Stimulated activated CD4-positive, alpha-beta T cell treated with anti-CD3 and anti-CD28 coated beads, Interleukin-15, amount 100 ng/mL, for 1 hour (primary cell): ENCODE measurements around the gene DDAH2.
A peak's percentile ranks its signal among the peaks of the same experiment; 100 is the strongest.

Experiments used
- DNase-seq, 2 donors: peaks; one replicate each; pipeline ENCODE4 v3.0.0-alpha.2; 2020; ENCODE audit warnings: low read depth in 1 of 2, low spot score in 1 of 2

DDAH2 gene

DNA sequence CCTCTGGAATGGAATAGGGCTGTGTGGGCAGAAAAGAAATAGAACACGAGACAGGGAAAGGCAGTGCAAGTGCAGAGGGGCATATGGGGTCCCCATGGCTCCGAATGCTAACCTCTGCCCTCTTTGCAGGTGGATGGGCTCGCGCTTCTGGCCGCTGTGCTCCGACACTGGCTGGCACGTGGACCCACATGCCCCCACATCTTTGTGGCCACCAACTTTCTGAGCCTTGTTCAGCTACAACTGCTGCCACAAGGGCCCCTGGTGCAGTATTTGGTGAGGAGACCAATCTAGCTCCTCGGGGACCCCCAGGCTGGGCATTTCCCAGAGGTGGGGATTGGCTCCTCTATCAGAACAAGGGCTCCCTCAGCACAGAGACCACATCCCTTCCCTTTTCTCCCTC is 32.2 kb upstream of the DDAH2 start:
- DNase-seq: no peak

DNA sequence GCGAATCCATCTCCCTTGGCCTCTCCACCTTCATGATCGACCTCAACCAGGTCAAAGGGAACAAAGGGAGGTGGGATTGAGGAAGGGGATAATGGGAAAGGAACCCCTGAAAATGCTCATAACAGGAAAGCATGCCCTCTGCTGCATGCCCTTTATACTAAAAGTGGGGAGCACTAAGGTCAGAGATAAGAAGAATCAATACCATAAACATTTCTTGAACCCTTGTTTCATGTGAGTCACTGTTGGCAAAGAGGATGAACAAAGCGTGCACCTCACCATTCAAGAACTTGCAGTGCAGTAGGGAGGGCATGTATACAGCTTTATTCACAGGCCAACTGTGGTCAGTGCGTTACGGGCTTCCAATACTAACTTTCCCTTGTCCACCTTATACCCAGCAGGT is 31.7 kb upstream of the DDAH2 start:
- DNase-seq: no peak

DNA sequence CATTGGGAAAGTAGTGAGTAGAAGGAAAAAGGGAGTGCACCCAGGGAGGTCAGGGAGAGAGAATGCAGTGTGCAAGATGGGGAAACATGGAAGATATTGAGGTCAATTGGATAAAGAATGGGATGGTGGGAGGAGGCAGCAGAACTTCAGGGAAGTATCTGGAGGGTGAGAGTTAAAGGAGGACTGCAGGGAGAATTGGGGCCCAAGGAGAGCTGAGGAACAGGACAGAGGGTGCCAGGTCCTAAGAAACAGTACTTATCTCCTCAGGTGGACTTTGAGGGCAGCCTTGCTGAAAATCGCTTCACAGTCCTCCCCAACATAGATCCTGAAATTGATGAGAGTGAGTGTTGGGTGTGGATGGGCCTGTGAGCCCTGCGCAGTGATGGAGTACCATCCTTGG is 29.2 kb upstream of the DDAH2 start:
- no peak for DNase-seq

DNA sequence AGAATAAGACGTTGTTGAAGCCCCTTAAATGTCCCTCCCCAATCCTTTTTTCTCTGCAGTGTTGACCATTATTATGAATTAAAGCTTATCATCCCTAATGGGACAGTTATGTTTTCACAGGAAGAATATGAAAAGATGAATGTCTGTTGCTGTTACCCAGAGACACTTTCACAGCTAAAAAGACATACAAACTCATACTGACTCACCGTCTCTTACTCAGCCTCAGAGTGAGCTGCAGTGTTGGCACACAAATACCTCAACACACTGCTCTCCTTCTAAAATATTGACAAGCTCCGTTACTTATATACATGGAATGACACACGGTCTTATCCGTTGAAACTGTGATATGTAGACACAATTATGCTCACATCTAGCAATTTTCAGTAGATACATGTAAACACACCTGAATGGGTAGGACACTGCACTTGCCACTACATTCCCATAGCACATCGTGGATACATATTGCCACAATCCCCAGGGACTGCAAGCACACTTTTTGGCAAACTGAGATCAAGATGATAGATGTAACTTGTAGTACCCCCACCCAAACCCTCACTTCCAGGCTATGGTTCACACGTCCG is 23.7 kb upstream of the DDAH2 start:
- no peak for DNase-seq

DNA sequence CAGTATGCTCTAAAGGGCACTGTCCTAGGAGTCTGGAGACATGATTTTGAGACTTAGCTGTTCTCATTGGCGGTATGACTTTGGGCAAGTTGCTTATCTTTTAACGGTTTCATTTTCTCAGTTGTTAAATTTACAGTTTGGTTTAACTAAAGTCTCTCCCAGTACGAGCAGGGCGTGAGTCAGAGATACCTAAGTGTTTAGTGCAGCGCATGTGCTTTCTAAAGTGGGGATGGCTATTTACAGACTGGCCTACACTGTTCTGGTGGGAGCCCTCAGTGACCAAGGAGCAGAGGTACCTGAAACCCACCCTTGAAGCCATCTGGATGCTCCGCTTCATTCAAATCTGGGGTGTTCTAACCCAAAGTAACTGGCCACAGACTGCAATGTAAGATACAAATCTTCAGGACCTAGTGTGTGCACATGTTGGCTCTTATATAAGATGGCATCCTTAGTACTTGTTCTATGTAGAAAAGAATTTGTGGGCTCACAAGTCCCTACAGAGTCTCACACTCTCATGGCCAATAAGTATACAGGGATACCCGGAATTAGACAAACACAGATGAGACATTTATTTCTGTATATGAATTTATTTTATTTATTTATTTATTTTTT is 21.4 kb upstream of the DDAH2 start:
- DNase-seq: no peak

DNA sequence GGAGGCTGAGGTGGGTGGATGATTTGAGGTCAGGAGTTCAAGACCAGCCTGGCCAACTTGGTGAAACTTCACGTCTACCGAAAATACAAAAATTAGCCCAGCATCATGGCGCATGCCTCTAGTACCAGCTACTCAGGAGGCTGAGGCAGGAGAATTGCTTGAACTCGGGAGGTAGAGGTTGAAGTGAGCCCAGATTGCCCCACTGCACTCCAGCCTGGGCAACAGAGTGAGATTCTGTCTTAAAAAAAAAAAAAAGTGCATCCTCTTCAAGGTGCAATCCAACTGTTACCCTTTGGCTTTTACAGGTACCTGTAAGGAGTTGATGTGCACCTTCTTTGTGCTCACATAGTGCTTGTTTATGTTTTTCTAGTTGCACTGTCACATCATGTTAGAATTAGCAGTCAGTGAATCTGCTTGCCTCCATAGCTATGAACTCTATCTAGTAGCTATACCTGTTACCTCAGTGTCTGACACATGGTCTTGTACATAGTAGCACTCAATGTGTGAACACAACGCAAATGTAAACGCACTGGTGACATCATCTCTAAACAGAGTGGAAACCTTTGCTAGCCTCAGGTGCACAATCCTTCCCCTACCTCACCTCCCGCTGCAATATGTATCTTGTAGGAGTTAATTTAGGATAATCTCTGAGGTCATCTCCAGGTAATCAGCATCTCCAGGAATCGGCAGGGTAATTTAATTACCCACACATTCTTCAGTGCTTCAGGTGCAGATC is 20.4 kb upstream of the DDAH2 start:
- DNase-seq: no peak

DNA sequence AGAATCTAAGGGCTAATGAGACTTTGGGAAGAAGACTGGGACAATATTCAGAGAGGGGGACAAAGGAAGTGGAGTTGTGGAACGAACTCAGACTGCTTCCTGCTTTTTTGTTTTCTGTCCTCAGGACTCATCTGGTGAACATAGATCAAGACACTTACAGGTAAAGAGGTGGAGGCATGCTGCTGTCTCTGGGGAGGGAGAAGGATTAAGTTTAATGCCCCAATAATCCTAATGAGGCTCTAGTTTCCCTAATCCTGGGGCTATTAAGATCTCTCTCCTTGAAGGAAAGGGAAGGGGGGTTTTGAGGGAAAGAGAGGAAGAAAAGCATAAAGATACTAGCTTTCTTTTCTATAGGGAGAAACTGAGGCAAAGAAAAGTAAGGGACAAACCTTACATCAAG is 15.3 kb upstream of the DDAH2 start:
- DNase-seq: no peak

DNA sequence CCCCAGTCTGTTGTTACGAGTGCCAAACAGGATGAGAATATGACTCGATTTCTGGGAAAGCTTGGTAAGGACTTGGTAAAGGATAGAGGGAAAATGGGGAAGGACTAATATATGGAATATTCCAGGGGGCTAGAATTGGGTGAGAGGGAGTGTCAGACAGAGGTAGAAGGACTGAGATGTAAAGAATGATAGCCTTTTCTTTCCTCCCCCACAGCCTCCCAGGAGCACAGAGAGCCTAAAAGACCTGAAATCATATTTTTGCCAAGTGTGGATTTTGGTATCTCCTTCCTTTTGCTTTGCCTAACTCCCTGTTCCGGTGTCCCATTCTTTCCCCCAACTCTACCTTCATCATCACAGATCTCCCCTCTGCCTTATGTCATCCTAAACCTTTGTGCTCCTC is 13.8 kb upstream of the DDAH2 start:
- DNase-seq: no peak

DNA sequence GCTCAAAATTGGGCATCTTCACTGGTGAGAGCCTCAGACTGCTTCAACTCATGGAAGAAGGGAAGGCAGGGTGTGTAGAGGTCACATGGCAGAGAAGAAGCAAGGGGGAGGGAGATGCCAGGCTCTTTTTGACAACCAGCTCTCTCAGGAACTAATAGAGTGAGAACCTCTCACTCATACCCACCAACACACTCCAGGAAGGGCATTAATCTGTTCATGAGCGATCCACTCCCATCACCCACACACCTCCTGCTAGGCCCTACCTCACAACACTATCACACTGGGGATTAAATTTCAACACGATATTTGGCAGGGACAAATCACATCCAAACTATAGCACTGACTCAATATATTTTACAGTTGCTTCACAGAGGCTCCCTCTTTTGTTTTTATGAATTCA is 12.7 kb upstream of the DDAH2 start:
- no peak for DNase-seq

DNA sequence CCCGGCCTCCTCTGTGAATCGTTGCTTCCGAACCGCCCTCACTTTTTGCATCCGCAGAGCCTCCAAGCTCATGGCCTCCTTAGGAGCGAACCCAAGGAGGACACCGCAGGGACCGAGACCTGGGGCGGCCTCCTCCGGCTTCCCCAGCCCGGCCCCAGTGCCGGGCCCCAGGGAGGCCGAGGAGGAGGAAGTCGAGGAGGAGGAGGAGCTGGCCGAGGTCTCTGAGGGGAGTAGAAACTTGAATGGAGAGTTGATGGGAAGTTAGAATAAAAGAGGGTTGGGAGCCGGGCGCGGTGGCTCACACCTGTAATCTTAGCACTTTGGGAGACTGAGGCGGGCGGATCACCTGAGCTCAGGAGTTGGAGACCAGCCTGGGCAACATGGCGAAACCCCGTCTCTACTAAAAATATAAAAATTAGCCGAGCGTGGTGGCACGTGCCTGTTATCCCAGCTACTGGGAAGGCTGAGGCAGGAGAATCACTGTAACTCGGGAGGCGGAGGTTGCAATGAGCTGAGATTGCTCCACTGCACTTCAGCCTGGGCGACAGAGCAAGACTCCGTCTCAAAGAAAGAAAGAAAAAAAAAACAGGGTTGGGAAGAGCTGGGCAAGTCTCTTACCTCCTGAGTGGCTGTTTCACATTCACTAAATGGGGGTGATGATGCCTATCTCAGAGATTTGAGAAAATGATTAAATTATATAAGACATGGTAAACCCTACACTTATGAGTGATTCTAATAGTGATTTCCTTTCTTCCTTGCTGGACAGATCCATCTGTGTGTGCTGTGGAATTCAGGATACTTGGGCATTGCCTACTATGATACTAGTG is 11.5 kb upstream of the DDAH2 start:
- no peak for DNase-seq

DNA sequence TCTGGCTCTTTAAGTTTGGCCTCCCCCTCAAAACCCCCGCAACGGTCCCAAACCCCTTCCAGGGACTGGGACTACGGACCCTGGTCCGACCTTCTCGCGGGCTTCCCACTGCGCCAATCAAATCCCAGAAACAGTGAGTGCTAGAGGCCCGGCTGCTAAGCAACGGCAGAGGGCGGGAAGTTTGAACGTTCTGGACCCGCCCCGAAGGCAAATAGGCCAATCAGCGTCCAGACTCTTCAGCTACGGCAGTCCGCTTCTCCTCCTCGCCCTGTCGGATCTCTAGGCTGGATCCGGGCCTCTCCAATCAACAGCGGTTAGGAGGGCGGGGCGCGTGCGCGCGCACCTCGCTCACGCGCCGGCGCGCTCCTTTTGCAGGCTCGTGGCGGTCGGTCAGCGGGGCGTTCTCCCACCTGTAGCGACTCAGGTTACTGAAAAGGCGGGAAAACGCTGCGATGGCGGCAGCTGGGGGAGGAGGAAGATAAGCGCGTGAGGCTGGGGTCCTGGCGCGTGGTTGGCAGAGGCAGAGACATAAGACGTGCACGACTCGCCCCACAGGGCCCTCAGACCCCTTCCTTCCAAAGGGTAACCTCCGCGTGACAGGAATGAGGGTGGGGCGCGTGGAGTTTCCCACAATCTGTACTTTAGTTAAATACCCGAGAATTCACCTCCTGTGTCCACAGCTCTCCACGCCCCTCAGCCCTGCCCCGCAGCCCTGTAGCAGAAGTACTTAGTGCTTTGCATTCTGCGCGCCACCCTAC is 10.7 kb upstream of the DDAH2 start, which contains the start of gene MSH5:
TSS of gene MSH5 (plus strand) at position 367 of the 758 bp plus-strand sequence. CDS start 462 bp downstream, outside the sequence.
- DNase-seq: peak; percentile 88 to 90

DNA sequence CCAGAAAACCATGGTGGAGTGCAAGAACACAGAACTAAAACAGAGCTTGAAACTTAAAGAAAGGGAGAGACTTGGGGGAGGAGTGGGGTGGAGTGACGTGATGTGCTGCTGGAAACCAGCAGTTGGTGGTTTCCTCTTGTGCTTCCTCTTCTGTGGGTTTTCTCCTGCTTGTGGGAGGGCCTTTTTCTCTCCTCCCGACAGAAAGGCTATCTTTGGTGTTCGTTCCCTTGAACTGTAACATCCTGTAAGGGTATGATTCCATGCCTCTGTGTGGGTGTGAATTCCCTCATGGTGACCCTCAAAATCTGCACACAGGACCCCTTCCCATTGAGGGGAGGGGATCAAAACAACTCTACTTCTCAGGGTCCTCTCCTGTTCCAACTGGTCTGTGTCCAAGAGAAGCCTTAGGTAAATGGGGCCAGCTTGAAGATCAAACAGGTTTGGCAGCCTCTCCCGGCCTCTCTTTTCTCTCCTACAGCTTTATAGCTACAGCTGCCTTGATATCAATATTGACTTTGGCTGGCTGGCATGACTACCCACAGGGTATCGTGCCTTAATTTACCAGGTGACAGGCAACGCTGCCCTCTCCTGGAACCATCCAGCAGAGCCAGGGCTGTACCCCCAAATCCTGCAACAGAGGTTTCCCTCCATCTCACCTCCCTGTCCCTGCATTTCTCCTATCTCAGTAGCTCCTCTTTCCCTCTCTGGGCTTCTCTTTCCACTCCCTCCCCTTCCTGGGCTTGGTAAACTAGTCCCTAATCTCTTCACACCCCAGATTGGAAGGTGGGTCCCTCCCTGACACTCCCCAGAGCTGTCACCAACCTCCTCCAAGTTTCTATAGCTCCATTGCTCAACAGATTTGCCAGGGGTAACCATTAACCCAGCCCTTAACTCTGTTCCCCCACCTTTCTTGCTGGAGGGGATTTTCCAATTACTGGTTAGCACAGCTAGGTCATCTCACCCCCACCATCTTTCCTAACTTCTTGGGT is 9.2 kb upstream of the DDAH2 start:
- DNase-seq: peak; percentile 24 to 35

DNA sequence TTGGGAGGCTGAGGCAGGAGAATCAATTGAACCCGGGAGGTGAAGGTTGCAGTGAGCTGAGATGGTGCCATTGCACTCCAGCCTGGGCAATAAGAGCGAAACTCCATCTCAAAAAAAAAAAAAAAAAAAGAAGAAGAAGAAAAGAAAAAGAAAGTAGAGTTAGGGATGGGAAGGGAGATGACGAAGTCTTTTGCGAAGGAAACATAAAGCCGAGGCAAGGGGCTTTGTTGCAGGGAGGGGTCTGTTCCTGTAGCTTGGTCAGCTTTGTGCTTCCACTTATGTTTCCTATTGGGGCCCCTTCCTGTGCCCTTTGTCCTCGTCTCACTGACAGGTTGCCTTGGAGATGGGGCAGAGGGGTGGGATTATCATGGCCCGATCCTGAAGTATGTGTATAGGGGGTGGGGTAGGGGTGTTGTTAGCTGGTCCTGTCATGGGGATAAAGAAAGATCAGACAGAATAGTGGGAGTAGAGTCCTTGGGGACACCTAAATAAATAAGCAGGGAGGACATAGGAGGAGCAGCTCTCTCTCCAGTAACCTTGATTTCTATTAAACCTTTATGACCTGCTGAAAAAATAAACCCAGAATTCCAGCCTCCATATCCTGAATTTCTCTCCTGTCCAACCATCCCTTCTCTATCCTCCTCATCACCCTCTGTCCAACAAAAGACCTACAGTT is 8.4 kb upstream of the DDAH2 start:
- DNase-seq: no peak

DNA sequence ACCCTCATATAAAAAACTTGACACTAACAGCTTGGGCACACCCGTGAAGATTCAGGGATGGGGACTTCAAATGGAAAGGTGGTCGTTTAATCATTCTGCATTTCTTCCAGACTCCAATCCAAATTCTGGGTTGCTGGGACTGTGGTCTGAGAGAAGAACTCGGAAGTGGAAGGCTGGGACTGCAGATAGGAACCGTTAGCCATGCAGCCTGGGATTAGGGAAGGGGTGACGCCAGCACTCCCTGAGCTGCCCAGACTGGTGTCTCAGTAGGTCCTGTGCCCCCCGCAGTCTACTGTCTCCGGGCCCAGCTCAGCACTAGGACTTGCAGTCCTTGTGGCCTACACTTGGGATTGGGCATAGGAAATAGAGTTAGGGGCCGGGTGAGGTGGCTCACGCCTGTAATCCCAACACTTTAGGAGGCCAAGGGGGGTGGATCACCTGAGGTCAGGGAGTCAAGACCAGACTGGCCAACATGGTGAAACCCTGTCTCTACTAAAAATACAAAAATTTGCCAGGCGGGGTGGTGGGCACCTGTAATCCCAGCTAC is 7.7 kb upstream of the DDAH2 start:
- DNase-seq: no peak

DNA sequence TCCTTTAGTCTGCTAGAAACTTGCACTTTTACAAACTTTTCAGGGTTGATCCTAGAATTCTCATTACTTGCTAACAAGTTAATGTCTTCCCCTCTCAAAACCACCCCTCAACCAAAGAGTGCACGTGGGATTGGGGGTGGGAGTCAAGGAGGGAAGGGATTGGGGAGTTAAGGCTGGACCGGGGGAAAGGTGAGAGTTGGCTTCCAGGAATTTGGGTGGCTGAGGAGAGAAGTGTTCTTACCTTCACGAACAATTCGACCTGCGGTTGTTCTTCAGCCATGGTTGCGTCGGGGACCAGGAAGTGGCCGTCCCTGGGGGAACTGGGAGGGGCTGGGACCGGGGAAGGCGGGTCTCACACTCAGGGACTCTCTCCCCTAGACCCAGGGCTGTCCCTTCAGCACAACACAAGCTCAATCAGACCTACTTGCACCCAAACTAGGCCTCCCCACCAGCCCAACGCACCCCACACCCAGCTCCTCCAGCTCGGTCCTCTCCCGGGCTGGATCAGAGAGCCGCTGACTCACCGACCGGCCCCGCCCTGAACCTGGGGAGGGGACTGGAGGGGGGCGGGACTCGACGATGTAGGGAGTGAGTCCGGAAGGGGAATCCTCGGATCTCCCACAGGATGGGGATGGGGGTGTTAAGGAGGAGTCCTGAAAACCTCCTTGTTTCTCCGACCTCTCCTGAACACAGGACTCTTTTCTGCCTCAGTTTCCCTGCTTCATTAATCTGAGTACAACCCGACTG is 7.1 kb upstream of the DDAH2 start, which contains the start of gene CLIC1:
TSS of gene CLIC1 (minus strand) at position 510 of the 747 bp plus-strand sequence. CDS start at position 280, 230 bp downstream.
- peak; percentile 47 to 71 for DNase-seq

DNA sequence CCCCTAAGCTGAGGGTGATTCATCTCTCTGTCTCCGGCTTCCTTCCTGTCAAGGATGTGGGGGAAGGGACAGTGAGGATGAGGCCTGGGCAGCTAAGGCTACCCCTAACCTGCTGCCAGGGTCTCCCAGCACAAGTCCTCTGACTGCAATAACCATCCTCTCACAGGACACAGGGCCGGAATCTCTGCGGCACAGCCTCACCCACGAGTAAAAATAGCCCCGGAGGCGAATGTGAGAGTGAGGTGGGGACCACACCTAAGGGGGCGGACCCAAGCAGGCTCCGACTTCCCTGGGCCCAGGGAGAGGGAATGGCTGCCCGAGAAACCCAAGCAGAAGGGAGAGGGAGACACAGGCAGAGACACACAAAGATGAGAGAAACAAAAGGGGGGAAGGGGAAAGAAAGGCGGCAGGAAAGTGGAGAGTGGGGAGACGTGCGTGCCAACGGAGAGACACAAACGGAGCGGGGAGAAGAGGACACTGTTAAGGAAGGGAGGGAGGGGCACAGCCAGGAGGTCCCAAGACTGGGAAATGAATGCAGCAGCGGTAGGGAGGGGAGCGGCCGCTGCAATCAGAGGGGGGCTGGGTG is 5.8 kb upstream of the DDAH2 start:
- DNase-seq: peak; percentile 16 to 24

DNA sequence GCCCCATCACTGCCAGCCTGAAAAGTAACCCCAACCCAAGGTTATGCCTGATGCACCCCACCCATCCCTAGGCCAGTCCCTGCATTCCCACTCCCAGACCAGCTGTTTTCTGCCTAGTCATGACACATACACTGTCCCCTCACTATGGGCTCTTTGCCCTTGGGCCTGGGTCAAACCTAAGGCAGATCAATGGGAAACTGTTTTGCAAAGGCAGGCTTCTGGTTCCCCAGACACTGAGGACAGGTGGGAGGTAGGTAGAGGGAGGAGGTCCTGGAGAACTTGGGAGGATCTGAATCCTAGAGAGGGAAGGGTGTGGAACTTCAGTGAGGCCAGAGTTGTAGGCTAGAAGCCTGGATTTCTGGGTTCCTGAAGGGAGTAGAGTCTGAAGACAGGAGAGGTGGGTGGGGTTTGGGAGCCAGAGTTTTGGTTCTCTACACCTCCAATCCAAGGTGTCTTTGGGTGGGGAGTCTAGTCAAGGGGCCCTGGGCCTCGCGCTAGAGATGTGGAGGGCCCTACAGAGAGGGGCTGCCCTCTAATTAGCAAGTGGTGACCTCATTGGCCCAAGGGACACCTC is 5.2 kb upstream of the DDAH2 start:
- no peak for DNase-seq
